GM06990 (cell line): ENCODE data around the gene IFRD1.
A peak's percentile ranks its signal among the peaks of the same experiment; 100 is the strongest.

ENCODE experiments used
- DNase-seq: peaks from one replicate; pipeline ENCODE4 v3.0.0-alpha.2; 2011; ENCODE audit not compliant: insufficient read length; ENCODE audit errors: extremely low read depth
- H3K27me3 ChIP-seq: replicated peaks from 2 replicates; pipeline ENCODE4 v1.6.0; 2011; ENCODE audit warnings: low read length; ENCODE audit not compliant: control insufficient read depth, insufficient read depth
- H3K36me3 ChIP-seq: 2 replicates; pipeline ENCODE4 v1.5.1; 2011; ENCODE audit warnings: low read length; ENCODE audit not compliant: control insufficient read depth, insufficient read depth
- H3K4me3 ChIP-seq: replicated peaks from 2 replicates; pipeline ENCODE4 v1.5.1; 2011; ENCODE audit warnings: low read depth, mild to moderate bottlenecking, control low read depth, low read length
- CTCF ChIP-seq: IDR thresholded peaks from 2 replicates; pipeline ENCODE4 v1.5.1; 2011; ENCODE audit warnings: low read length, control low read depth, mild to moderate bottlenecking, inconsistent platforms; ENCODE audit not compliant: insufficient read depth, poor library complexity, severe bottlenecking

Gene IFRD1

GRCh38 chr7:112411186-112411795 is 39.0 kb upstream of the IFRD1 start:
- Histone ChIP-seq H3K36me3 (no peaks in the 10 kb centered on the region), H3K27me3 (no peaks in the 10 kb centered on the region; the same call in 1 of the 2 replicates), H3K4me3 (no peak overlapping the region)
- no peak for DNase-seq
- TF ChIP-seq CTCF, result peak; percentile 40

GRCh38 chr7:112414855-112415490 is 35.3 kb upstream of the IFRD1 start:
- Histone ChIP-seq H3K36me3 (no peaks in the 10 kb centered on the region), H3K4me3 (no peak overlapping the region), H3K27me3 (no peaks in the 10 kb centered on the region; the same call in 1 of the 2 replicates)
- no peak for DNase-seq
- TF ChIP-seq CTCF, result peak; percentile 53

GRCh38 chr7:112416127-112416526 is 34.1 kb upstream of the IFRD1 start:
- no peaks in the 10 kb centered on the region; the same call in 1 of the 2 replicates for H3K27me3 ChIP-seq
- DNase-seq, result no peak
- no peak for TF ChIP-seq CTCF
- H3K36me3 ChIP-seq, result no peaks in the 10 kb centered on the region
- H3K4me3 ChIP-seq, result no peak overlapping the region

- no peaks in the 10 kb centered on the region for H3K27me3 ChIP-seq
- H3K4me3 ChIP-seq, result no peak overlapping the region
- DNase-seq, result no peak
- no peak for TF ChIP-seq CTCF
- H3K36me3 ChIP-seq, result no peaks in the 10 kb centered on the region
Observed at GRCh38 chr7:112419543-112420130, 30.6 kb upstream of the IFRD1 start.

- no peaks in the 10 kb centered on the region for H3K27me3 ChIP-seq
- TF ChIP-seq CTCF, result no peak
- H3K36me3 ChIP-seq, result no peaks in the 10 kb centered on the region
- no peak for DNase-seq
- no peak overlapping the region for H3K4me3 ChIP-seq
Observed at GRCh38 chr7:112420236-112420861, 29.9 kb upstream of the IFRD1 start.
